NK-92 (cell line): Measurements from ENCODE around the gene DXO.

Experiments used
- DNase-seq: peaks from one replicate; lab custom pipeline; 2025; ENCODE audit not compliant: unreplicated experiment; lab: John Stamatoyannopoulos, UW

Gene DXO

DNA sequence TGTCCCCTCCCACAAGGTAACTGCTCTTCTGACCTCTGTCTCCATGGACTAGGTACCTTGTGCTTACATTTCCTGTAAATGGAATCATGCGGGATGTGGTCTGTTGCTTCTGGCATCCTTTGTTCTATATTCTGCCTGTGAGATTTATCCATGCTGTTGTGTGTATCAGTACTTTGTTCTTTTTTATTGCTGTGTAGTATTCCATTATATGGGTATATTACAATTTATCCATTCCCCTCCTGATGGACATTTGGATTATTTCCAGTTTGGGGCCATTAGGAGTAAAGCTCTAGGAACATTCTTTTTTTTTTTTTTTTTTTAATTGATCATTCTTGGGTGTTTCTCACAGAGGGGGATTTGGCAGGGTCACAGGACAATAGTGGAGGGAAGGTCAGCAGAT, 41.0 kb downstream of the DXO start:
- no peak for DNase-seq

GRCh38 chr6:31928672-31928939, 43.3 kb downstream of the DXO start:
- DNase-seq = no peak

GRCh38 chr6:31927863-31928671, 43.9 kb downstream of the DXO start:
- DNase-seq = no peak

DNA sequence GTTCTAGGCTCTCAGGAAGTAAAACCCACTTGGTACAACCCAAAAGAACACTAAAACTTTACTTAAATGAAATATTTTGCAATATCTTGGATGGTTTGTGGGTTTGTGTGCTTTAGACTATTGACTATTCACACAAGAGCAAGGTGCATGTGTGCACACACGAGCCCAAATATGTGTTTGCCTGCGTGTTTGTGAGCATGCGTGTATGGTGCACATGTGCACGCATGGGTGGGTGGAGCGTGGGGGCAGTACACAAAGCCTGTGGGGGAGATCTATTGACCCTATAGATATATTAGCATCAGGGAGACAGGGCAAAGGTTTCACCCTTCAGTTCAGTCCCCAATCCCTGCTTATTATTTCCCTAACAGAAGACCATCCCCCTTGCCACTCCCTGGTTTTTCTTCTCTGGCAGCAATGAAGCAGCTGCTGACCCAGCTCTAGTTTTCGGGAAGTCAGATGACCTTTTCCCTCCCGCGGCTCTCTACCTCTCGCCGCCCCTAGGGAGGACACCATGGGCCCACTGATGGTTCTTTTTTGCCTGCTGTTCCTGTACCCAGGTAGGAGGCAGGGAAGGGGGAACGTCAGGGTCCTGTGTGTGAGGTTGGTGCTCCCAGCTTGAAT, 44.6 kb downstream of the DXO start, which contains the start of gene C2:
TSS of gene C2 (plus strand) at position 476 of the 621 bp plus-strand sequence. CDS start at position 512, 36 bp downstream.
- DNase-seq = no peak

DNA sequence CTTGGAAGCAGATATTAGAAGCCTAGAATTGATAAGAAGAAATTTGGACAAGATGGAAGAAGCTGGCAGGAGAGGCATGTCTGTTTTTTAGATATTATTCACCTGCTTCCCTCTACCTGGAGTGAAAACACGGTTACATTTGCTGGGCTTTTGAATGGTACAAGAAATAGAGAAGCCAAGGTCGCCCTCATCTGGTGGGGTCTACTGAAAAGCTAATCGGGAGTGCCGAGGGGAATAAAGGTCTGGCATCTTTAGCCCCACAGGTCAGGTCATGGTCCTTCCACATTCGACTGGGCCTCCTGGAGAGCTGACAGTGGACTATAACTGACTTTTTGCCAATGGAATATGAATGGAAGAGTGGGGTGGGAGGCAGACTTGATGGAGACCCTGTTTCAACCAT, 49.0 kb downstream of the DXO start:
- no peak for DNase-seq

GRCh38 chr6:31920811-31921210, 51.1 kb downstream of the DXO start:
- no peak for DNase-seq
